Adrenal gland (tissue), 5 donors: ENCODE measurements around the gene BLTP3B.

Source experiments
- CTCF ChIP-seq, 6 experiments: fragments of 450-650 bp in 4 of 6; fragments of 200-600 bp in 2 of 6; sonication (generic) in 1 of 6; IDR thresholded peaks; 1 replicate in 5 of 6; 2 replicates in 1 of 6; pipeline versions ENCODE4 v1.5.1 to v1.8.0; 2016 to 2021; ENCODE audit warnings: antibody characterized with exemption in 6 of 6, mild to moderate bottlenecking in 2 of 6, moderate library complexity in 1 of 6
- POLR2A ChIP-seq, 2 donors: fragments of 450-650 bp; IDR thresholded peaks; one replicate each; pipeline ENCODE4 v1.6.1; 2017; ENCODE audit warnings: antibody characterized with exemption in 2 of 2, mild to moderate bottlenecking in 2 of 2, moderate library complexity in 1 of 2
- donor health status: DM: no; HTN: no; CAD: no.

GRCh38 chr12:100142851-100143559 lies at the start of gene BLTP3B:
- TF ChIP-seq CTCF (IDR thresholded peaks at IDR 0.05) (no peak), POLR2A (IDR thresholded peaks at IDR 0.05) (no peak)
